NCI-H2196 (cell line): ENCODE data around the gene ASB4.
"Not testable (repeated sequence)": the region's sequence is repeated elsewhere in the genome, so short reads cannot be mapped to it uniquely, and the experiment has no call there.

Experiments used
- DNase-seq: peaks from one replicate; lab custom pipeline; 2025; ENCODE audit not compliant: unreplicated experiment; lab: John Stamatoyannopoulos, UW

ASB4 gene

DNA sequence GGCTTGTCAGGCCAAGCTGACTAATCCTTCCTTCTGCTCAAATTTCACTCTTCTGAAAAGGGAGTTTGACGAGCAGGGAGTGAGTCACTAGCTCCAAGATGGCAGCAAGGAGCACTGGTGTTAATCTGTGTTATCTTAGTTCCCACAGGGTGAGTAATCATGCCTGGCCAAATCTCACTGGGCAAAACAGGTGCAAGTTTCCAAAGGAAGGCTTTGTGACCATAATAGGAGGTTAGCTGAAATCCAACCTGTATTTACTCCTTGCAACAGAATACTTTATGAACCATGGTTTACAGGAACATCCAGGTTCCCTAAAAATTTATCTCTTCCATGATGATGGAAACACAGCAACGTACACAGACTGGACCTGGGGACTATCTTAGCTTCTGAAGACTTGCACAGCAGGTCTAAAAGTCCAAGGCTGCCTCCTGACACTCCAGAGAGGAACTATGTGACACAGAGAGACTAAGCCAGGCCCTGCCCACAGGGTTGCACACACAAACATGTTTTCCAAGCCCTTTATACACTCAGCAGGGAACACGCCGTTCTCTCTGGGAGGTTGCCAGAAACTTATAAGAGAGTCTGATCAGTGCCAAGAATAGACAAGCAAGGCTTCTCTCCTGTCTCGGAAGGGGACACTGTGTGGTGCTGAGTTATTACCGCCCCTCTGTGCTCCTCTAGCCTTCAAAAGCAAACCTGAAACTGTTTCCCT, 64.2 kb downstream of the ASB4 start:
- DNase-seq: peak; percentile 78

DNA sequence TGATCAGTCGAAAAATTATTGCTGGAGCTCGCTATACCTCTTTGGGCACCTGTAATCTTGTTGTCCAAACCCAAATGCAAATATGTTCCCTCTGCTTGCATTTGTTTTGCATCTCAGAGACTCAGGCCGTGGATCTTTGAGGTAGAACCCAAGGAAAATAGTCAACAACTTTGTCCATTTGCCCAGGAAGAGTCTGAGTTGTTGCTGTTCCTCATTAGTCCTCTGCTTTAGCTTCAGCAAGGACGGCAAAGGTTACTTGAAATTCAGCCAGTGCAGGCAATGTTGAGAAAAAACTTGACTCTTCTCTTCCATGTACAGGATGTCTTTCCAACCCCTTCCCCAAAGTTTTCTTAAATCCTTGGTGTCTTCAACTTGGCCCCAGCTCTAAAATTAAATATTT, 64.8 kb downstream of the ASB4 start:
- no peak for DNase-seq

DNA sequence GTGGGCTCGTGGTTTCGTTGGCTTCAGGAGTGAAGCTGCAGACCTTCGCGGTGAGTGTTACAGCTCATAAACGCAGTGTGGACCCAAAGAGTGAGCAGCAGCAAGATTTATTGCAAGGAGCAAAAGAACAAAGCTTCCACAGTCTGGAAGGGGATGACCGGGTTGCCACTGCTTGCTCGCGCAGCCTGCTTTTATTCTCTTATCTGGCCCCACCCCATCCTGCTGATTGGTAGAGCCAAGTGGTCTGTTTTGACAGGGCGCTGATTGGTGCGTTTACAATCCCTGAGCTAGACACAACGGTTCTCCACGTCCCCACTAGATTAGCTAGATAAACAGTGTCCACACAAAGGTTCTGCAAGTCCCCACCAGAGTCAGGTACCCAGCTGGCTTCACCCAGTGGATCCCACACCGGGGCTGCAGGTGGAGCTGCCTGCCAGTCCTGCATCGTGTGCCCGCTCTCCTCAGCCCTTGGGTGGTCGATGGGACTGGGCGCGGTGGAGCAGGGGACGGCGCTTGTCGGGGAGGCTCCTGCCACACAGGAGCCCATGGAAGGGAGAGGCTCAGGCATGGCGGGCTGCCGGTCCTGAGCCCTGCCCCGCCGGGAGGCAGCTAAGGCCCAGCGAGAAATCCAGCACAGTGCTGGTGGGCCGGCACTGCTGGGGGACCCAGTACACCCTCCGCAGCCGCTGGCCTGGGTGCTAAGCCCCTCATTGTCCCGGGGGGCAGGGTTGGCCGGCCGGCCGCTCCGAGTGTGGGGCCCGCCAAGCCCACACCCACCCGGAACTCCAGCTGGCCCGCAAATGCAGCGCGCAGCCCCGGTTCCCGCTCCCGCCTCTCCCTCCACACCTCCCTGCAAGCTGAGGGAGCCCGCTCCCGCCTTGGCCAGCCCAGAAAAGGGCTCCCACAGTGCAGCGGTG, 66.5 kb downstream of the ASB4 start:
- not testable (repeated sequence) for DNase-seq

DNA sequence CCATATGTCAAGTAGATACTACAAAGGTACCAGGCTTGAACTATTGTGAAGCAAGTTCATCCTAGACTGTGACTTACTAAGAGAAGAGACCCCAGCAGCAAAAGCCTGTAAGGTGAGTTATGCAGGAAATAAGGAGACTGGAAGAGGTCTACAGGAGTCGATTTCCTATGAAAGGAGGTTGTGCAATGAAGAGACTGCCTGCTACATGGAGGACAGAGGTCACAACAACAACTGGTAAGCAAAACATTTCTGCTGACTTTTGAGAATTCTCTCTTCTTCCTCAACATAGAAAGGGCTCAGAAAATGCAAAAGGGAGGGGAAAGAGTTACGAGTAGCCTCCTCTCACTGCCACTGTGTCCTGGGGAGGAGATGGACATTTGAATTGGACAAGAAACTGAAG, 68.2 kb downstream of the ASB4 start:
- no peak for DNase-seq

DNA sequence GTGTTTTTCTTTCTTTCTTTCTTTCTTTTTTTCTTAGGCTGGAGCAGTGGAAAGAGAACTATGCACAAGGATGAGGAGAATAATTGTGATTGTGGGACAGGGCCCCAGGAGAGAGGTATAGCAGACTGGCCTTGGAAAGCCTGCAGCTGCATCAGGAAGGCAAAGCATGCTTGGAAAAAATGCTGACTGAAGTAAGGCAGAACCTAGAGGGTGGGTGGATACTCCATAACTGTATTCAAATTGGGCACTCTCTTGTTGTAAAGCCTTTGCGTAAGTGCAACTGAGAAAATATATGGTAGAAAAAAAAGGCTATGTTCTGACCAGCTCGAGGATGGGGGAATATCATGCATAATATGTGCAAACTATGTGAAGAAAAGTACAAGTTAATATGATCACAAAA, 71.0 kb downstream of the ASB4 start:
- DNase-seq: no peak

DNA sequence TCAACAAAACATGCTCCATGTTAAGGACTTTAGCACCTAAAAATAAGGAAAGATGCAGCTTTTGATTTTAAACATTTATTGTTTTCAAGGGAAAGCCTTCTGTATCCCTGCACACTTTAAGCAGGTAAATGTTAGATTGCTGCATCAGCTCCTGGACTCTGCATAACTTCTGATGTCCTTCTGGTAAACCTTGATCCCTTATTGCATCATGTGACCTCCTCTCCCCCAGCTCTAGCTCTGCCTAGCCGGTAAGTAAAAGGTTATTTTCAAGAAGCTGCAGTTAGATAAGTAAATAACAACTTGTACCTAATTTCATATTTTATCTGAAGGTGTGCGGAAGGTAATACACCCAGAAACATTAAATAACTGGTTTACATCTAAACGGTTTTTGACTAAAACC, 73.1 kb downstream of the ASB4 start:
- DNase-seq: no peak

DNA sequence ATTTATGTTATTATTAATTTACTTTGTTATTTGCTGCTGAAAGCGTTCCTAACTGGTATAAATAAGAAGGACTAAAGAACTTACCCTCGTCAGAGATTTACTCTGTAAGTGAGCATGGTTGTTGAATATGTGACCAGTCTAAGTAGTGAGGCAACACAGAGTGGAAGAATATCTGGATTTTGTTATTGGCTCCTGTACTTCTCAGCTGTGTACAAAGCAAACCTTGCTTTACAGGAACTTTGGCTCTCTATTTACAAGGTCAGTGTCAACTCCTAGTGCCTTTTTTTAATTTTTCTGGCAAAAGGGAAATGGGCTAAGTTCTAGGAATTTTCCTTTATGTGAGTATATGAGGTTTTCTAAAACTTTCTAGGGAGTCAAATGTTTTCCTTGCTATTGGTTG, 74.9 kb downstream of the ASB4 start:
- DNase-seq: no peak

DNA sequence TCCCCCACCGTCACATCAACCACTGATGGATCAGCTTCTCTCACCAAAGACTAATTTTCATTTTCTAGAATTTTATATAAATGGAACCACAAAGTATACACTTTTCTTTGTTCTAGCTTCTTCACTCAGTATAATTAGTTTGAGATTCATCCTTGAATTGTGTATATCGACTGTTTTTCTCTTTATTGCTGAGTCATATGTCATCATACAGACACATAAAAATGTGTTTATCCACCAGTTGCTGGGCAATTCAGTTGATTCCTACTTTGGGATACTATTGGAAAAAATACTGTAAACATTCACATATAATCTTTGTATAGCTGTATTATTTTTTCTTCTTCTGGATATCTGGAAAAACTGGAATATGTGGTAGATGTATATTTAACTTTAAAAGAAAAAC, 84.0 kb downstream of the ASB4 start:
- DNase-seq: no peak

DNA sequence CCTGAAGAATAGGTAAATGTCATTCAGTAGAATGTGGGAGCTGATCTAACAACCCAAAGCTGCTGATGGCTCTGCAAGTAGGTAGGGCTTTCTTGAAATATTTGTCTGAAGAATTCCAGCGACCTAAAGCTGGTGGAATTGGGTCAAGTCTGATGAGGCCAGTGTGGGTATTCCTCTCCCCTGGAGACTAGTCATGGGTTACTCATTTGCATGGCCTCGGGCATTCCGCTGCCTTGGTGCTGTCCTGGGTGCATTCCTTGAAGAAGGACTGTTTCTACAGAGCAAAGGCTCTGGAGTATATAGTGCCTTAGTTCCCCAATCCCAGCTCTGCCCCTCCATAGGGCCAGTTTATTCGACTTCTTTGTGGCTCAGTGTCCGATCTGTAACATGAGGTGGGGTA, 91.4 kb downstream of the ASB4 start:
- DNase-seq: no peak

DNA sequence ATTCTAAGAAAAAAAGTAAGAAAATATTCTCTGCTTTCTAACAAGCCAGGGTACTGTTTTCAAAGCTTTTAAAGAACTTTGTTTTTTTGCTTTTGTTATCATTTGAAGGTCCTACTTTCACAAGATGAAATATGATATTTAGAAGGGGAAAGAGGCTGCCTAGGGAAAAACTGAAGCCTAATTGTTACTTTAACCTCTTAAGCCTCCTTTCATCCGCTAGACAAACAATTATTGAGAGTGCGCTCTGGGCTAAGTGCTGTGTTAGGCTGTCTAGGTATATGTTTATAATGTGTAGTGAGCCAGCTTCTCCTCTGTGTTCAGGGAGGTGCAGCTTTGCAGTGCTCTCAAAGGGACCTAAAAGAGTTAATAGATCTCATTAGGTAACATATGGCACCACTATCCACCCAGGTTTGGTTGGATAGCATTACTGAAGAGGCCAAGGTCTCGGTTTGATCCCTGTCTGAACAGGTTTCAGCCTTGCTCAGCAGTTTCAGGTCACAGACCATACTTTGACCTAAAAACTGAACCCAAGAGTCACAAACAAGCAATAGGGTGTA, 92.6 kb downstream of the ASB4 start:
- DNase-seq: peak; percentile 15

DNA sequence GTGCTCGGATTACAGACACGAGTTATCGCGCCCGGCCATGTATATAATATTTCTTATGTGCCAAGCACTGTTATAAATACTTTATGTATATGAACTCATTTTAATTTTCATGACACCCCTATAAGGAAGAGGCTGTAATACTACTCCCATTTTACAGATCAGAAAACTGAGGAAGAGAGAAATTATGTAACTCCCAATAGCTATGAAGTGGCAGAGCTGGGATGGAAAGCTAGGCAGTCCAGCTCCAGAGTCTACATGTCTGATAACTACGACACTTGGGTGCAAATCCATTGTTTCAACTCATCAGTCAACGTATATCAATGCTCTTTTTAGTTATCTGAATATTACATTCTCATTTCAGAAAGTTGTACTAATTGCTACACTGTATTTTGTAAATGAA, 93.6 kb downstream of the ASB4 start:
- no peak for DNase-seq

DNA sequence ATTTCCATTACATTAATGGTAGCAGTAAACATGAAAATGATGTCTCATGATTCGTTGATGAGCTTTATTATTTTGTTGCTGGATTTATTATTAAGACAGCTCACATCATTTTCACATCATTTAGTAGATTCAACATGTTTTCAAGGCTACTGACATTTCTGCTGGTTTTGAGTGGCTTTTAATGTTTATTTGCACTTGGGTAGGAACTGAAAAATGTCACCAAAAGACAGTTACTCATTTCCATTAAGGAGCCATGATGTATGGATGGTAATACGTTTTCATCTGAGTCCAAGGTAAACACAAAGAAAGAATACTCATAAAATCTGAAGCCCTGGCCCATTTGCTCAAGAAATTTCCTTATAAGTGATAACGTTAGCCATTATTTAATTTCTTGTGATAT, 95.7 kb downstream of the ASB4 start:
- DNase-seq: no peak

DNA sequence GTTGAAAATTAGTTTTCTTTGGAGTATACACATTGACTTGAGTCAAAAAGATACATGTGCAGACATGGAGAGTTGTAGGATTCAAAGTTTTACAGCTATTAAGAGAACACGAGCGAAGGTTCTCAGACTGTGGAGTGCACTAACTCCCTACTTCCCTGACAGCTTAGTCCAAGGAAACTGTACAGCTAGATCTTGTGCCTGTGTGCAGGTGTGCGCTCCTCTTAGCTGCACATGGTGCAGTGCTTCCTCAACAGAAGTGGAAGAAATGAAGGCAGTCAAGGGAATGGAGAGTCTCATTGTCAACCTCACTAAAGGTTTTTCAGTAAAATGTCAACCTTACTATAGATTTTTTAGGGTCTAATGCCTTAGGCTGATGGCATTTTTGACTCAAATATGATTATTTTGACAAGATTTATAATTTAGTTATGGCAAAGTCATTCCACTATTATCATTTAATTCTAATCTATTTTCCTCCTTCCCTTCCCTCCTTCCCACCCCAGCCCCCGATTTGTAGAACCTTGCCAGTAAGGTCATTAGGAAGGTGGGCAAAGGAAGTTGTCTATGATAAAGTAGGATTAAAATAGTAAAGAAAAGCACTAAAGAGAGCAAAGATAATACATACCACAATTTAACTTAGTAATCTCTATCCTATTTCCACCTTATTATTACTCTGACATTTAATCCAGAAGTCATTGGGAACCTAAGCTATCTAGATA, 97.0 kb downstream of the ASB4 start:
- DNase-seq: no peak

DNA sequence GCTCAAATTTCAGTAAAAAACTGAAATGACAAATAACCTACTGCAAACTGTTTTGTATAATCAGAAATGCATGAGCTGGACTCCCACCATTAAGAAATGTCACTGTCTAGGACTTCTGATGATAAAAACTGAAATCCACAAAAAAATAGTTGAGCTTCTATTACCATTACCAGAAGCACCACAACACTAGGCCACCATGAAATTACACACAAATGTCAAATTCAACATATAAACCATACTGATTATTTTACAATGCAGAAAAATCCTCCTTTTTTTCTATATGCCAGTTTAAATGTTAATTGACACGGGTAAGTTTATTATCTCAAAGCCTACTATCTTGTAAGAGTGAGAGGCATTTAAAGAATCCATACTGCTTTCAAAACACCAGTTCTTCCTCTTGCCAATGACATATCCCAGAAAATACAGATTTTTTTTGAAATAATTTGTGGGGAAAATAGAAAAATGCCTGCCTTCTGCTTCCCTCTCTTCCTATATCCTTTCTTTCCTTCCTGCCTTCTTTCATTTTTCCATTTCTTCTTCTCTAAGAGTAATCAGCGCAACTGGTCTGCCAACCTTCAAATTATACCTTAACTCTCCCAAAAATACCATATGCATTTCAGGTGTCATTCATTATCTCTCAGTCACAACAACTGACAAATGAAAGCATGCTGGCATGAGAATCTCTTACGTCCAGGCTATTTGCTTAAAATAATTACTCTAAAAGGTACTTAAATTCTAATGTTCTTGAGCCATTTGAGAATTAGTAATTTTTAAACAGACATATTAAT, 98.3 kb downstream of the ASB4 start:
- no peak for DNase-seq

DNA sequence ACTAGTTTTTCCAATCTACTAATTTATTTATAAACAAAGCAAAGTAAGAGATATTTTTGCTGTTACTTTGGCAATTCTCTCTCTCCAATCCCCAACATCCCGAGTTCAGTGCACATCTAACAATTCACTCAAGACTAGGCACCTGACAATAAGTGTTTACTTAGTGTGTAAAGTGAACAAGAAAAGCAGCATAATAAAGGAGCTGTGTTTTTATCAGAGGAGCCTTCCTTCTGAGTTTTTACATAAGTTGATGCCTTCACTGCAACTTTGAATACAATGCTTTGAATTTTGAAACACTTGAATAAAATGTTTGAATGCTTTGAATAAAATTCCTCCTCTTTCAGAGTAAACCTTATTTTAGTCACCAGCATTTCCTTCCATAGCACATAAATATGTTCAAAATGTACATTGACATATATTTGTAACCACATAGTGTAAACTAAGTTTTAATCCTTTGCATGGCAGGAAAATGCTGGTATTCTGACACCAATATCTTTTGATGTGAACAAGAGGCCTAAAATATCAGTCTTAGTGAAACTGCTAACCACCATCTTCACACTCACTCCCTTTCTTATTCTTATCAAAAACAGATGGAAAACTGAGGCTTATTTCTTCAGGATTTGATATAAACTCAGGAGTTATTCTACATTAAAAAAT, 99.2 kb downstream of the ASB4 start:
- DNase-seq: no peak

DNA sequence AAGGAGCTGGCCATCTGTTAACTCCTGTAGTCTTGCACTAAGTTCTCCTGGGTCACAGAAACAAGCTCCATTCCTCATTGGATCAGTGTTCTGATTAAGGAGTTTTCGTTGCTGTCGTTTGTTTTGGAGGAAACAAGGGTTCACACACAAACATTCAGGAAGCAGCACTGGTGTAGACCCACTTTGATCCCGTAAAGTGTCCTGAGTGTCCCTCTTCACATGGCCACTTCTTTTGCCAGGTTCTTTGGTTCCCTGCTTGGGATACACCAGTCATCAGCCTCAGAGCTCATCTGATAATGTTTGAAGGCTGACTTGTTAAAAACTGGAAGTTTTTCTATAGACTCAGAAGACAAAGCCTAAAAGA, 99.7 kb downstream of the ASB4 start:
- DNase-seq: no peak

DNA sequence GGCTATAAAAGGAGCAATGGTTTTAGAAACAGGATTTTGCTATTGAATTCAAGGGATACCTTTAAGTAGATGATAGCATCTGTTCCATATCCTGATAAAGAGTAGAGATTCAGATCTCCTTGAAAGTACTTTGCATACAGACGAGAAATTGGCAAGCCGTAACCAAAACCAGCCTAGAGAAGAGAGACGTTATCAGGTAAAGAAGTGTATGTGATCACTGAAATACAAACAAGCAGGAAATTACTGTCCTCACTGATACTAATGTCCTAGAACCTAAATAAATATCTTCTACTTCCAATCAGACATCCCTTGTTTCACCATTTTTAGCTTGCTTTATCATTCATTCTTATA, 101.2 kb downstream of the ASB4 start:
- no peak for DNase-seq

DNA sequence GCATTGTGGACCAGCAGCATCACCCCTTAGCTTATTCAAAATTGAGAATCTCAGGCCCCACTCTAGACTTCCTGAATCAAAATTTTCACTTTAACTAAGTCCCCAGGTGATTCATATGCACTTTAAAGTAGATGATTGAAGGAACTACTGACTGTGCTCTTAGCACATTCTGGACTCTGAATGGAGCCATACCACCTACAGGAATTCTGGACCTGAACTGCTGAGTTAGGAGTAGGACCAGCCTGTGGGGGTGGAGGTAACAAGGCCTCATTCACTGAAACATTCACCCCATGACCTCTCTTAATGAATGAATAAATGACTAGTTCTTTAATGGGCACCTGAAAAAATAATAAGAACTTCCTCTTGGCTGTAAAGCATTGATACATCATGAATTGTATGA, 103.3 kb downstream of the ASB4 start:
- DNase-seq: no peak

DNA sequence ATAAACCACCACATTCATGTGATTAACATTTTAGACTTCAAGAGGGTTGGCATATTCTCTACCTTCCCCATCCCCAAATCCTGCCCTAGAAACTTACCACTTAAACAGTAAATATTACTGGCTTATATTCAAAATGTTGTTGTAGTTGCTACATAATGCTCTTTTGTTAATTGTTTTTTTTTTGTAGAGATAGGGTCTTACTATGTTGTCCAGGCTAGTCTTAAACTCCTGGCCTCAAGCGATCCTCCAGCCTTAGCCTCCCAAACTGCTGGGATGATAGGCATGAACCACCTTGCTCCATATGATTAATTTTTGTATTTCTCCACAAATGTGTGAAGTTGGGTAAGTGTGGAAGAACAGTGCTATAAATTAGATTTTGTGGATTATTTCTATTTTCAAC, 104.0 kb downstream of the ASB4 start:
- DNase-seq: no peak
